Fibroblast of lung (primary cell): ENCODE data around the gene ARID3A. TPM values are rescaled to one million over a fixed set of nuclear protein-coding genes. Genes with fewer than 3 reads are reported as not detected.

Experiments used
- DNase-seq, 2 donors: peaks; one replicate each; pipeline versions ENCODE4 v3.0.0 to v3.0.0-alpha.2; 2010; ENCODE audit warnings: low read depth in 2 of 2
- H2AFZ ChIP-seq: 2 replicates; pipeline ENCODE4 v1.5.1; 2012; ENCODE audit warnings: low read length, control low read depth, inconsistent platforms
- H3K27ac ChIP-seq: 2 replicates; pipeline ENCODE4 v1.5.1; 2011; ENCODE audit warnings: low read length, control low read depth; ENCODE audit not compliant: insufficient read depth
- H3K27me3 ChIP-seq: 2 replicates; pipeline ENCODE4 v1.5.1; 2011; ENCODE audit warnings: mild to moderate bottlenecking, low read length; ENCODE audit not compliant: control insufficient read depth, insufficient read depth
- H3K36me3 ChIP-seq: 2 replicates; pipeline ENCODE4 v1.5.1; 2011; ENCODE audit warnings: low read length; ENCODE audit not compliant: control insufficient read depth, insufficient read depth
- H3K4me1 ChIP-seq: 2 replicates; pipeline ENCODE4 v1.5.1; 2011; ENCODE audit warnings: low read length; ENCODE audit not compliant: control insufficient read depth, insufficient read depth; ENCODE audit errors: extremely low read depth
- H3K4me2 ChIP-seq: 2 replicates; pipeline ENCODE4 v1.5.1; 2011; ENCODE audit warnings: low read length, control low read depth; ENCODE audit not compliant: insufficient read depth; ENCODE audit errors: extremely low read depth
- H3K4me3 ChIP-seq, 4 experiments: fragments of 200-600 bp in 1 of 4; sonication (generic) in 1 of 4; replicated peaks in 1 of 4; 2 replicates each; pipeline ENCODE4 v1.5.1; 2011 to 2016; ENCODE audit warnings: low read length in 4 of 4, low read depth in 3 of 4, mild to moderate bottlenecking in 3 of 4, control low read depth in 2 of 4, inconsistent platforms in 1 of 4, mixed read lengths in 1 of 4; ENCODE audit not compliant: insufficient read depth in 1 of 4; ENCODE audit errors: control extremely low read depth in 1 of 4
- H3K79me2 ChIP-seq: 2 replicates; pipeline ENCODE4 v1.5.1; 2012; ENCODE audit warnings: mild to moderate bottlenecking, low read length, inconsistent platforms; ENCODE audit not compliant: control insufficient read depth, insufficient read depth
- H3K9ac ChIP-seq: 2 replicates; pipeline ENCODE4 v1.5.1; 2011; ENCODE audit warnings: mild to moderate bottlenecking, low read length, control low read depth; ENCODE audit not compliant: insufficient read depth
- H3K9me3 ChIP-seq: 2 replicates; pipeline ENCODE4 v1.5.1; 2012; ENCODE audit warnings: low read depth, low read length; ENCODE audit not compliant: control insufficient read depth, insufficient read depth
- H4K20me1 ChIP-seq: 2 replicates; pipeline ENCODE4 v1.5.1; 2011; ENCODE audit warnings: low read length; ENCODE audit not compliant: control insufficient read depth, insufficient read depth; ENCODE audit errors: extremely low read depth
- CTCF ChIP-seq, 2 donors: IDR thresholded peaks in 1 of 2; conservative IDR thresholded peaks in 1 of 2; 1 replicate in 1 of 2; 2 replicates in 1 of 2; pipeline ENCODE4 v1.5.1; 2011 to 2012; ENCODE audit warnings: low read length in 2 of 2, control low read depth in 1 of 2, inconsistent platforms in 1 of 2, low read depth in 1 of 2, mild to moderate bottlenecking in 1 of 2
- EZH2 ChIP-seq: IDR thresholded peaks from 2 replicates; pipeline ENCODE4 v1.5.1; 2012; ENCODE audit warnings: low read length, control low read depth, mild to moderate bottlenecking; ENCODE audit errors: missing control alignments
- polyA plus RNA-seq, 2 donors: library from polyadenylated mRNA; depleted of rRNA in 1 of 2; stranded (reverse) in 1 of 2; unstranded in 1 of 2; fragments of >200 nt; gene quantifications; 2 replicates each; pipeline ENCODE4 v1.2.1, GENCODE V29; 2011 to 2012; ENCODE audit warnings: missing spikeins in 1 of 2
- total RNA-seq: library from RNA; depleted of rRNA; stranded (reverse); fragments of >200 nt; gene quantifications from 2 replicates; pipeline ENCODE4 v1.2.1, GENCODE V29; 2014

ARID3A gene
- total and polyA plus RNA-seq, 2 donors (not counting 1 experiment from before 2014, with no cell fraction given), result 6.4 to 14.9 TPM

- no peak overlapping the region for H3K4me3 ChIP-seq
- H3K27ac ChIP-seq, result no peak overlapping the region
- peaks cover 4% of the 10 kb centered on the region for H3K4me1 ChIP-seq
- no peak overlapping the region for H3K9ac ChIP-seq
- no peaks in the 10 kb centered on the region for H3K9me3 ChIP-seq
- DNase-seq, result no peak
- H3K79me2 ChIP-seq, result peaks cover 7% of the 10 kb centered on the region
- TF ChIP-seq CTCF (conservative IDR thresholded peaks at IDR 0.05 in 1 of 2, IDR thresholded peaks at IDR 0.05 in 1 of 2; ENCODE audit: low read depth in 1 of 2, low read length in 2 of 2) (peak in 1 of 2 donors; percentile 28), EZH2 (no peak)
- no peak overlapping the region for H3K4me2 ChIP-seq
- H3K36me3 ChIP-seq, result peaks cover 24% of the 10 kb centered on the region
- H4K20me1 ChIP-seq, result no peaks in the 10 kb centered on the region
- H2AFZ ChIP-seq, result no peak overlapping the region
- H3K27me3 ChIP-seq, result no peaks in the 10 kb centered on the region
Observed at GRCh38 chr19:989381-990081, 63.7 kb downstream of the ARID3A start.

- TF ChIP-seq CTCF (conservative IDR thresholded peaks at IDR 0.05 in 1 of 2, IDR thresholded peaks at IDR 0.05 in 1 of 2; ENCODE audit: low read depth in 1 of 2, low read length in 2 of 2), result no peak
- TF ChIP-seq EZH2, result no peak
- H3K4me2 ChIP-seq, result no peak overlapping the region
- no peak overlapping the region for H3K27ac ChIP-seq
- no peaks in the 10 kb centered on the region for H4K20me1 ChIP-seq
- H2AFZ ChIP-seq, result no peak overlapping the region
- peaks cover 25% of the 10 kb centered on the region for H3K36me3 ChIP-seq
- no peaks in the 10 kb centered on the region for H3K27me3 ChIP-seq
- no peak overlapping the region for H3K9ac ChIP-seq
- H3K79me2 ChIP-seq, result peaks cover 3% of the 10 kb centered on the region
- DNase-seq, result no peak
- H3K4me3 ChIP-seq, result no peak overlapping the region
- H3K4me1 ChIP-seq, result no peaks in the 10 kb centered on the region
- H3K9me3 ChIP-seq, result no peaks in the 10 kb centered on the region
Observed at GRCh38 chr19:990119-990571, 64.3 kb downstream of the ARID3A start.

- Histone ChIP-seq H3K4me3 (no peak overlapping the region), H3K9me3 (no peaks in the 10 kb centered on the region), H3K27ac (no peak overlapping the region), H3K27me3 (peaks cover under 1% of the 10 kb centered on the region), H3K9ac (no peak overlapping the region), H3K4me1 (no peaks in the 10 kb centered on the region), H3K79me2 (no peaks in the 10 kb centered on the region), H3K4me2 (no peak overlapping the region), H4K20me1 (no peaks in the 10 kb centered on the region), H2AFZ (no peak overlapping the region), H3K36me3 (peaks cover 23% of the 10 kb centered on the region)
- TF ChIP-seq EZH2, result no peak
- no peak for TF ChIP-seq CTCF (conservative IDR thresholded peaks at IDR 0.05 in 1 of 2, IDR thresholded peaks at IDR 0.05 in 1 of 2; ENCODE audit: low read depth in 1 of 2, low read length in 2 of 2)
- DNase-seq, result no peak
Observed at GRCh38 chr19:990746-991145, 64.9 kb downstream of the ARID3A start.
